ENCODE results near the gene CREM.
"Not testable (repeated sequence)": the region's sequence is repeated elsewhere in the genome, so short reads cannot be mapped to it uniquely, and the experiment has no call there.

CREM gene

DNA sequence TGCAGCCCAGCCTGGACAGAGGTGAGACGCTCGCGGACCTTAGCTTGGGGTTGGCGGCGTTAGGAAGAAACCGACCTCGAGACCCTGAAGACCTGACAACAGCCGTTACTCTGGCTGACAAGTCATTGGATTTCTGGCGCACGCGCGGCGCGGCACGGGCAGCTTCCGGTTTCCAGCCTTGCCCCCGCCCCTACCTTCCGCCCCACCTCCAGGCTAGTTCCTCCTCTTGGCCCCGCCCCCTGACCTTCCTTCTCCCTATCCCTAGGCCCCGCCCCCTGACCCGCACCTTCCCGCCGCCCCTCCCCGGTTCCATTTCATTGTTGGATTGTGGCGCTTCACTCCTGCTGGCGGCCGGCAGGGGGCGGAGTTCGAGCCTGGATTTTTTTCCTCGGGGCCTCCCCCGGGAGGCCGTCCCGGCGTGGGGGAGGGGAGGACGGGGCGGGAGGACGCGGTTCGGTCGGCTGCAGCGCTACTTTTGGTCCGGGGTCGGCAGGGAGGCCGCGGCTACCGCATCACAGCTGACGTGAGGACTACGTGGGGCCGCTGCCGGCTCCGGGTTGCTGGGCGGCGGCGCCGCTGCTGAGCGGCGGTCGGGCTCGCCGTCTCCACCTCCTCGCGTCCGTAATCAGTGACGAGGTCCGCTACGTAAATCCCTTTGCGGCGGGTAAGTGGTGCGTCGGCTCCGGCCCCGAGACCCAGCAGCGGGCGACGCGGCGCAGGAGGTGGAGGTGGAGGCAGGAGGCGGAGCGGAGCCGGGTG is at the start of gene CREM:
CREM (plus strand) TSS at position 317 of the 759 bp plus-strand sequence. CDS start 10,990 bp downstream, outside the sequence.
- DNase-seq: peak; percentile 99

DNA sequence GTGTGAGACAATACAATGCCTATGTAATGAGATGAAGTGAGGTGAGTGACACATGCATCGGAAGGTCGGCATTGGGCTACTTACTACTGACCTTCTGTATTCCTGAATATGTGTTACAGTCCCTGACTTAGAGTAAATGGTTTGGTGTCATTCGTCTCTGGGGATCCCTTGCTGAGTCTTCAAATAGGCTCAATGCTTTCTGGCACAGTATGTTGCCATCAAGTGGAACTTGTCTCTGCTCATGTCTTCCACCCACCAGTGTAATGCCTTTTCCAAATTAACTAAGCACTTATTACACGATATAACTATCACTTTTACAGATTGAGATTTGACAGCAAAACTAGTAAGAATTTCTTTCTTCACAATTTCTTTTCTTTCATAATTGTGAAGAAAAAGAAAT is 47.4 kb upstream of the CREM start:
- DNase-seq: no peak

DNA sequence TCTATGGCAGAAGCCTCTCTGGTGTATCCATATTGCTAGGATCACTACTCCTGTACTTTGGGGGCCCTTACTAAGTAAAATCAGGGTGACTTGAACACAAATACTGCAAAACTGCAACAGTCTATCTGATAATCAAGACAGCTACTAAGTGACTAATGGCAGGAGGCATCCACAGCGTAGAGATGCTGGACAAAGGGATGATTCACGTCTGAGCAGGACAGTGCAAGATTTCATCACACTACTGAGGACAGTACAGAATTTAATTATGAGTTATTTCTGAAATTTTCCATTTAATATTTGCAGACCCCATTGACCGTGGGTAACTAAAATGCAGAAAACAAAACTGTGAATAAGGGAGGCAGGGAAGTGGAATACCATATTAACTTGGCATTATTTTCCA is 46.9 kb upstream of the CREM start:
- DNase-seq: no peak

DNA sequence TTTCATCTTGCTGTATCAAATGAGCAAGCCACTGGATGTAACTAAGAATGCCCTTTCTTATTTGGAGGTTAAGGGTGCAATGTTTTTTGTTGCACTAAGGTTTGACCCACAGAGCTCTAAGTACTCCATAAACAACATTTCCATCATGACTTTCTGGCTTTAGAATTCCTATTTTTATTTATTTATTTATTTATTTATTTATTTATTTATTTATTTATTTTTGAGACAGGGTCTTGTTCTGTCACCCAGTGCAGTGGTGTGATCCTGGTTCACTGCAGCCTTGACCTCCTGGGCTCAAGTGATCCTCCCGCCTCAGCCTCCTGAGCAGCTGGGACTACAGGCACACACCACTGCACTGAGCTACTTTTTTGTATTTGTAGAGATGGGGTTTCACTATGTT is 46.4 kb upstream of the CREM start:
- DNase-seq: not testable (repeated sequence)

DNA sequence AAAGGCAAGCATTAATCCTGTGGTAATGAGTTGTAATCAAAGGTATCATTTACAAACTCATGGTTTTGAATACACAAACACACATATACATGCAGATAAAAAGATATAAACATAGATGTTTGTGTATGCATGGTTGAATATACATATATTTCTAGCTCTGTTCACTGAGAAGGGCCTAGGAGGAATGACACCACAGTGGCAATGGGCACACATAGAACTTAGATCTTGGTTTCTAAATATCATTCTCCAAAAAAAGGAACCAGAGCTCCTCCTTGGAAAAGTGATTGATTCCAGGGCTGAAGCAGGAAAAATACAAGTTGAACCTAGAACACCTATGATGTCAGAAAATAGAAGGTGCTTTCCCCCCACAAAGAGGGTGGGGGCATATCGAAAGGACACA is 43.4 kb upstream of the CREM start:
- DNase-seq: no peak

DNA sequence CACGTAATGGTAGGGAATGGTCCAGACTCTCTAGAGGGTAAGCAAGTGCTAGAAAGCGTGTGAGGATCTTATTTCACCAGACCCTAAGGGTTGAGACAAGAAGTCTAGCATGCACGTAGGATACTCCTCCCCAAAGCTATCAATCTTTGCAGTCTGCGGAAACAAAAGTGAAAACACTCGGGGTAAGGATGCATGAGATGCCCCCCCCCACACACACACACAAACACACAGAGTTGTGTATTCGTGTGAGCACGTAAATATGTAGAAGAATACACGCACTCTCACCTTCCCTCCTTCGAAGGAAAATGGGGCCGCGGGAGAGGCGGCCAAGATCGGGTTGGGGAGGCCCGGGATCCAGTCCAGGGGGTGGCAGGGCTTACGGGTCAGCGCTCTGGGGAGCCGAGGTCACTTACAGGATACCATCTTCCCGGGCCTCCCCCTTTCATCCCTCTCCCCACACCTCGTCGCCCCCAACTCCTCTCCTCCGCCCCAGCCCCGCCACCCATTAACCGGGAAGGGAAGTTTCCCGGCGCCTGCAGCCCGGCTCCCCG is 37.0 kb upstream of the CREM start:
- DNase-seq: no peak

DNA sequence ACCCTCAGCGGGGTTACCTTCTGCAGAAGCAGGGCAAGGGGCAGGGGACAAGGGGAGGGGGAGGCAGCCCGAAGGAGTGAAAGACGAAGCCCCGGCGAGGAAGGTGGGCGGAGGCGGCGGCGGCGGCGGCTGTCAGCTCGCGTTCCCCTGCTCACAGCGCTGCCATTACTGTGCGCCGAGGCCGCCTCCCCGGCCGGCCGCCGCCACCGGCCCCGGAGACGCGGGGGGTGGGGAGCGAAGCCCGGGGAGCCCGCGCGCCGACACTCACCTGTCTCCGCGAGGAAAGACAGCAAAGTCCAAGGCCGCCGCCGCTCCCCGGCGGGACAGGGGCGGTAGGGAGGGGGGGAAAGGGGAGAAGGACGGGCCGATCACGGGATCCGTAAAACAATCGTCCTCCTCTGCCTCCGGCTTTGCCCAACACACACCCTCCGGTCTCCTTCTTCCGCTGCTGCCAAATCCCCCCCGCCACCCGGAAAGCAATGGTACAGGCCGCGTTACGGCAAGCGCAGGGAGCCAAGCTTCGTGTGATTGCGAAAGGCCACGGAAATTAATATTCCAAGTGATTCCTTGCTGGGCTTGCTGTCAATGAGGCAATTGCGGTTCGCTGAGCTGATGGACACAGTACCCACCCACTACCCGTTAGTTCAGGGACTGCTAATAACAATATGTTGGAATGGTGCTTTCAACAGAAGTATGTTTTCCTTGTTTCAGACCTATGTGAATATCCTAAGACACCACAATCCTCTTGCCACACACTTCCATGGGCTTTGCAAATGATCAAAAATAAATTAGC is 36.3 kb upstream of the CREM start, which contains the start of gene CUL2:
CUL2 (minus strand) TSS at position 180 of the 793 bp plus-strand sequence. CDS start 19,024 bp downstream, outside the sequence.
- peak; percentile 98 for DNase-seq

DNA sequence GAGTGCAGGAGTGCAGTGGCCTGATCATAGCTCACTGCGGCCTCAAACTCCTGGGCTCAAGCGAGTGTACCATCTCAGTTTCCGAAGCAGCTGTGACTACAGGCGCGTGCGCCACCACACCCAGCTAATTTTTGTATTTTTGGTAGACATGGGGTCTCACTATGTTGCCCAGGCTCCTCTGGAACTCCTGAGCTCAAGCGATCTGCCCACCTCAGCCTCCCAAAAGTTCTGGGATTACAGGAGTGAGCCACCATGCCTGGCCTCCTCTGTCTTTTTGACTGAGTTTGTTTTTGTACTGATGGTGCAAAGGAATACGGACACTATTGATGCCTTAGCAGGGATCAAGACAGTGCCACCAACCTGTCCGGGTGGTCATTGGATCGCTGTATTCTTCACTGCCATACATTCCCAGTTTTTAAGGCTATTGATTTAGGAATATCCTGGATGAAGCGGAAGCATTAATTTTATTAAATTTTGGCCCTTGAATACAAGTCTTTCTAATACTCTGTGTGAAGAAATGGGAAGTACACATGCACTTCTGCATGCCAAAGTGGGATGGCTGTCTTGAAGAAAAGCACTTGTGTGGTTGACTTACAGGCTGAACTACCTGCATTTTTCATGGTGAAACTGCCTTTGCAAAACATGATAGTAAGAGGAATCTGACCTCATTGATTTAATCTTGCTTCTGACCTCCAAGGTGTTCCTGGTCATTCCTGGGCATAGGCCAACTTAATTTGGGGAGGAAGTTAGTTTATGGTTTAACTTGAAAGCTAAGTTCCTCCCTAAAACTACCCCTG is 34.5 kb upstream of the CREM start:
- DNase-seq: no peak

DNA sequence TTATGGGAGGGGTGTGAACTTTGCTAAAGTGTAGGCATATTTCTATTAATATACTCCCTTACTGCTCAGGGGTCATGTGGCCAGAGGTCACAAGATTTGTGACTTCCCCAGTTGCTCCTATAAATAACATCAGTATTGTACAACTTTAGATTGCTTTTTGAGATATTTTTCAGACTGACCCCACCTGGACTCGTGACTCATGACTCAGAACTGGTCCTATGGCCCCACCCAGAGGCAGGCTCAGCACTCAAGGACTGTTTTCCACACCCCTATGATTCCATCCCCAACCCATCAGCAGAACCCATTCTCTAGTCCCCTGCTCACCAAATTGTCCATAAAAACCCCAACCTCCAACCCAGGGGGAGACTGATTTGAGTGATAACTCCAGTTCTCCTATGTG is 33.8 kb upstream of the CREM start:
- DNase-seq: no peak

DNA sequence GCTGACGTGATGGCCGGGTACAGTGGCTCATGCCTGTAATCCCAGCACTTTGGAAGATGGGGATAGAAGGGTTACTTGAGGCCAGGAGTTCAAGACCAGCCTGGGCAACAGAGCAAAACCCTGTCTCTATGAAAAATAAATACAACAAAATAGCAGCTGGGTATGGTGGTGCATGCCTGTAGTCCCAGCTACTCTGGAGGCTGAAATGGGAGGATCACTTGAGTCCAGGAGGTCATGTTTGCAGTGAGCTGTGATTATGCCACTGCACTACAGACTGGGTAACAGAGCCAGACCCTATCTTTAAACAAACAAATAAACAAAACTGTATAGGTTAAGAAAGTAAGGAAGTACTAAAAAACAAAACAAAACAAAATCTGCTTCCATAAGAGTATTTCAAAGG is 30.3 kb upstream of the CREM start:
- DNase-seq: no peak

DNA sequence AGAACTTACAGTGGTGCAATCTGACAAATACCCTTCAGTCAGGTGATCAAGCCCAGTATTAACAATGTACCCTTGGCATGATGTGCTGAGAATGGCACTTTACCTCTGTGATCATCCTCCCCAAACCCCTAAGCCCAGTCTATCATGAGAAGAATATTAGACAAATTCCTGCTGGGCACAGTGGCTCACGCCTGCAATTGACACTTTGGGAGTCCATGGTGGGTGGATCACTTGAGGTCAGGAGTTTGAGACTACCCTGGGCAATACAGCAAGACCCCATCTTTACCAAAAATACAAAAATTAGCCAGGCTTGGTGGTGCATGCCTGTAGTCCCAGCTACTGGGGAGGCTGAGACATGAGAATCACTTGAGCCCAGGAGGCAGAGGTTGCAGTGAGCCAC is 29.1 kb upstream of the CREM start:
- DNase-seq: no peak

DNA sequence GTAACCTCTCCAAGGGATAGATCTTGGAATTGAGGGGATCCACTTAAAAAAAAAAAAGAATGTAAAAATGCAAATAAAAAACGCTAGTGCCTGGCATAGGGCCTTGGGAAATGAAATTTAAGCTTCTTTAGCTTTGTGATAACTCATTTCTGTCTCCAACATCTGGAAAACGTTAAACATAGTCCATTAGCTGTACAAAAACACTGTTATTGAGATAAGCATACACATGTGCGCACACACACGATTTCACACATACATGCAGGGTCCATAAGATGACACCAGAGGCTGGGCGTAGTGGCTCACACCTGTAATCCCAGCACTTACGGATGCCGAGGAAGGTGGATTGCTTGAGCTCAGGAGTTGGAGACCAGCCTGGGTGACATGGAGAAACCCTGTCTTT is 22.8 kb upstream of the CREM start:
- no peak for DNase-seq

DNA sequence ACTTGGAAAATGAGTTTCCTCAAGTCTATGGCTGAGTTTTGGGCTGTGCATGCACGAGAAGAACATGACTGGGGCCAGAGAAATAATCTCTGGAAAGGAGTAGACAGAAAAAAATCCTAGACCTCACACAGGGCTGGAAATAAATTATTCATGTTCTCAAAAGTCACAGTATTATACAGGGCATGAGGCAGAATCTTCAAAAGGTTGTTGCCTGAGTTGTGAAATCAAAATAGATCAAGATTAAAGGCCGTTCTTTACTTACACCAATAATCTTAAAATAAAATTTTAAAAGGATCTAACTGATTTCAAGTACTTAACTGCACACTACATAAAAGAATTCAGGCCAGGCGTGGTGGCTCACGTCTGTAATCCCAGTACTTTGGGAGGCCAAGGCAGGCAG is 14.1 kb upstream of the CREM start:
- DNase-seq: no peak

DNA sequence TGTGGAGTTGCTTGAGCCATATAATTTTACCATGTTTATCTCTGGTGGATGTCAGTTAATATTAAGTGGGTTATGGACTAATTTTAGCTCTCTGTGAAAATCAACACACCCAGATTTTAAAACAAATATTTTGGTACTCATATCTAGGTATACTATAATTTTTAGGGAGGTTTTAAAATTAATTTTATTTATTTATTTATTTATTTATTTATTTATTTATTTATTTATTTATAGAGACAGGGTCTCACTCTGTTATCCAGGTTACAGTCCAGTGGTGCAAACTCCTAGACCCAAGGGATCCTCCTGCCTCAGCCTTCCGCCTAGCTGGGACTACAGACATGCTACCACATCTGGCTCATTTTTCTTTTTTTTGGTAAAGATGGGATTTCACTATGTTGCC is 7.3 kb upstream of the CREM start:
- no peak for DNase-seq

DNA sequence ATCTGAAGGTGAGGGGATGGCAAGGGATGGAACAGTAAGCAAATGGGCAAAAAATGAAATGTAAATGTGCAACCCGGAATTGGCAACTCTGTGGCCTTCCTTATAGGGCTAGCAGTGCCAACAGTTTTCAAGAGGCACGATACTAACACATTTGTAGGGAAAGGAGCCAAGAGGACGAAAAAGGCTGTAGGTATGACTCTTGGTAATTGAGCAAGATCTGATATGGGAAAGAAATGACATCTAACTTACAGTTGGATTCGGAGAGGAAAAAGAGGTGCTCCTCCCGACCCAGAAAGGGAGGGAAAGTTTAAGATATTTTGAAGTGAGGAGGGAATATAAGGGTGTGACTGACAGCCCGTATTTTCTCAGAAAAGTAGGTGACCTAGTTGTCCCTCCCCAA is 2.1 kb upstream of the CREM start:
- DNase-seq: no peak

DNA sequence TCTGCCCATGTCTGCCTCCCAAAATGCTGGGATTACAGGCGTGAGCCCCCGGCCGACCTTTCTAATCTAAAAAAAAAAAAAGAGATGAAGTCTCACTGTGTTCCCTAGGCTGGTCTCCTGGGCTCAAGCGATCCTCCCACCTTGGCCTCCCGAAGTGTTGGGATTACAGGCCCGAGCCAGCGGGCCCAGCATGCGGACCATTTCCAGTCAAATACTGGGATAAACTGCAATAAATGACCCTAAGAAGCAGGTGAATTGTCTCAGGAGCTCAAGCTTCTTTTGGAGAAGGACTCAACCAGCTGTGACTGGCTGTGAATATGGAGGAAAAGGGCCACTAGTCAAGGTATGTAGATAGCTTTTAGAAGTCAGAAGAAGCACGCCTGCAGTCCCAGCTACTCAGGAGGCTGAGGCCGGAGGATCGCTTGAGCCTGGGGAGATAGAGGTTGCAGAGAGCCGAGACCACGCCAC is 550 bp upstream of the CREM start:
- DNase-seq: no peak

DNA sequence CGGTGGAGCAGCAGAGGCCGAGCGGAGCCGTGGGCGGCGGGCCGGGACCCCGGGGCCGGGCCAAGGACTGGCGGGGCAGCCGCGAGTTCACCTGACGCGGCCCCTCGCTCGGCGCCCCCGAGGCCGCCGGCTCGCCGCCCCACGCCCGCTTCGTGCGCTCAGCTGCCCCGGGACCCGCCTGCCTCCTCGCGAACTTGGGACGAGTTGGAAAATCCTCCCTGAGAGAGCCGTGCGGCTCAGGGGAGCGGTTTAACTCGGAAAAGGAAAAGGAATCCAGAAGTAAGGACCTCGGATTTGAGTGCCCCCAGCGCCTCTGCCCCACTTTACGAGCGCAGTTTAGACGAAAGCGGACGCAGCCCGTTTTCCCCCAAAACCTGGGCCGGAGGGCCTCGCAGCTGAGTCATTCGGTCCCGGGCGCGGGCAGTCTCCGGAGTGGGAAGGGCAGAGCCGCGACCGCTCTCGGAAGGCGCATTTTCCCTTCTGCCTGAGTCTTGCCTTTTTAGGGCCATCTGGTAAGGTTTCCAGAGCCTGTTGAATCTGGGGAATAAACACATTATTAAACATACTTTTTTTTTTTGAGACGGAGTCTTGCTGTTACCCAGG is 744 bp downstream of the CREM start:
- peak; percentile 88 for DNase-seq

DNA sequence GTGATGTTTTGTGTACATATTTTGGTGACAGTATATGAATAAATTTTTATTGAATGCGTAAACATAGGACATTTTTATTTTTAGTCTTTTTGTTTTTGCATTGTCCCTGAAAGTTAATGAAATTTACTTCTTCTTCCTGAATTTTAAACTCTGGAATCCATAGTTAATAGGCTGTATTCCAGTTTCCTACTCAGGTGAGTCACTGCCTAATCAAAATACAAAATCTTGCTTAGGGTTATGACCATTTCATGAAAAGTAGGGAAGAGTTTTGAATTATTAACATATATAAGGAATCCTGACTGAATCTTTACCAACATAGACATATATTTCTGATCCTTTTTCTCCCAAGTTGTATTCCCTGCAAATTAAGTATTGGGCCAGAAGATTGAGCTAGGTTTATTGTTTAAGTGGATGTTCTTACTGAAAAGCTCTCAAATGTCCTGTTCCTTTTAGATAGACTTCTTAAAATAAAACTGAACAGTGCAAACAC is 2.6 kb downstream of the CREM start:
- DNase-seq: no peak

DNA sequence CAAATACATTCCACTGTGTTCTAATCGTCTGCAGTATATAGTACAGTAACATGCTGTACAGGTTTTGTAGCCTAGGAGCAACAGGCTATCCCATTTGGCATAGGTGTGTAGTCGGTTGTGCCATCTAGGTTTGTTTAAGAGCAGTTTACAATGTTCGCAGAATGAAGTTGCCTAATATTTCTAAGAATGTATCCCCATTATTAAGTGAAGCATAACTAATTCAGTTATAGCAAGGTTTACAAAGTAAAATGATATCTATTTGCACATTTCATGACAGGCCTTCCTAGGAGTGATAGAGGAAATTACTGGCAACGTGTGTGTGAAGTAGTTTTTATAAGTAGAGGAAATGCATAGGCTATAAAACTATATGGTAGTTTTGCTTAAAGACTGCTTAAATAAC is 4.0 kb downstream of the CREM start:
- no peak for DNase-seq

DNA sequence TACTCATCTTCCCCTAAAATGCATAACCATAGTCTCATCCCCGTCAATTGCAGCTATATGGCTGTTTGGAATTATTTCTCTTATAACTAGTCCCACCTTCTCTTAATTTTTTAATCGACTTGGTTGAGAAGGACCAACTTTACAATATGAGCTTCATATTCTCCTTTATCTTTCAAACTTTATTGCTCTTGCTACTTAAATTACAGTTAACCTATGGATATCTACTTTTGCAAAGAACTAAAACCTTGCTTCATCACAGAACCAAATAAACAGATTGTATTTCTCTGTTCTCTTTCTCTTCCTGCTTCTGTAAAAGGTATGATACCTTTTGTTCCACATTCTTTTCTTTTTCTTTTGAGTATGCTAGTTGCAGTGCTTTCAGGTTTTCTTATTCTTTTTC is 6.1 kb downstream of the CREM start:
- no peak for DNase-seq

DNA sequence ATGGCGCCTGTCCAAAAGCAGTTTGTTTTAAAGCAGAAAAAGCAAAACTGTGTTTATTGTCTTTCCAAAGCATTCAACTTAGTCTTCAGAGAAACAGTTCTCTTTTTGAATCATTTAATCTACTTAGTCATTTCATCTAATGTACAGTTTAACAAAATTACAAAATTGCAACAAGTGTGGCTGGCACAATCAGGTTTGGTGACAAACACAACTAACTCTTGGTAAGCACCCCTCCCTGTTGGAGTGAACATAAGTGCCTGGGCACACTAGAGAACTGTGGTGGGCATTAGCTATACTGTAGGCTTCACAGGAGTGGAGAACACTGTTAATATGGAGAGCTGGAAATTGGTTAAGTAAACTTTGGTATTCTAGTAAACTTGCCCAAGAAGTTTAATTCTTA is 6.9 kb downstream of the CREM start:
- DNase-seq: no peak

DNA sequence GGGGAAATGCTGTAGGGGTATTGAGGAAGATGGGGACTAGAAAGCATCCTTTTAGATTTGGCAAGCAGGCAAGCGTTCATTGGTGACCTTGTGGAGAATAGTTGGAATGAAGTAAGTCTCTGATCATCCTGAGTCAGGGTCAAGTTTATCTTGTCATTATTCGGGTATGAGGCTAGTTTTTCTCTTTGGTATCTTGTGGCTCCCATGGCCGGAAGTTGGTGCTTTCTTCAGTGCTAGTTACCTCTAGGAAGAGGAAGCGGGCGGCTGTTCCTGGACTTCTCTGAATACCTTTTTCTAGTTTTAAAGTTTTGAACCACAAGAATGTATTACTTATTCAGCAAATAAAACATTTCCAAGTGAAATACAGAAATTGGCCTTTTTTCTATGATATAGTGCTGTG is 9.2 kb downstream of the CREM start:
- peak; percentile 65 for DNase-seq

Data from activated effector memory CD4-positive, alpha-beta T cell treated with anti-CD3 and anti-CD28 coated beads, Interleukin-2, amount 50 U/mL, for 16 hours (primary cell).